IMR-90 (cell line): Measurements from ENCODE around the gene HNMT. TPM values are rescaled to one million over a fixed set of nuclear protein-coding genes. Genes with fewer than 3 reads are reported as not detected.

Experiments
- ATAC-seq: fragments of 200-7000 bp; cut with Tn5 transposase; 2 replicates; pipeline ENCODE4 v1.9.1; 2020; ENCODE audit warnings: low read depth, mild to moderate bottlenecking, moderate library complexity
- BruUV-seq: library from RNA; stranded (reverse); fragments of 400-500 nt; replicated peaks from 2 replicates; lab custom pipeline; 2021; lab: Mats Ljungman, UMichigan
- CTCF ChIA-PET: fragments of 300-600 bp; formaldehyde crosslinking; extraction: SDS; loops from one replicate; lab custom pipeline; 2021; ENCODE audit warnings: antibody characterized with exemption; lab: Yijun Ruan, JAX
- POLR2A ChIA-PET: fragments of 300-600 bp; sonication (Branson Sonifier 250); formaldehyde crosslinking; loops from one replicate; lab custom pipeline; 2022; ENCODE audit warnings: antibody characterized with exemption; ENCODE audit not compliant: unreplicated experiment; lab: Charles Lee
- DNase-seq: peaks from one replicate; pipeline ENCODE4 v3.0.0; 2013
- H2AFZ ChIP-seq: replicated peaks from 2 replicates; pipeline ENCODE3; 2013; ENCODE audit warnings: low read length, mild to moderate bottlenecking; ENCODE audit not compliant: poor library complexity
- H2AK5ac ChIP-seq: 2 replicates; pipeline ENCODE4 v1.6.1; 2013; ENCODE audit warnings: low read depth, low read length, inconsistent platforms
- H2AK9ac ChIP-seq: replicated peaks from 2 replicates; pipeline ENCODE3; 2013; ENCODE audit warnings: mild to moderate bottlenecking, low read depth, low read length, moderate library complexity; ENCODE audit not compliant: poor library complexity
- H2BK120ac ChIP-seq: 2 replicates; pipeline ENCODE4 v1.6.1; 2013; ENCODE audit warnings: low read depth, low read length, inconsistent platforms
- H2BK15ac ChIP-seq: 3 replicates; pipeline ENCODE4 v1.6.1; 2013; ENCODE audit warnings: low read depth, low read length, inconsistent platforms
- H2BK20ac ChIP-seq: 2 replicates; pipeline ENCODE4 v1.6.1; 2013; ENCODE audit warnings: low read depth, mild to moderate bottlenecking, inconsistent platforms, low read length, moderate library complexity
- H2BK5ac ChIP-seq: 2 replicates; pipeline ENCODE4 v1.6.1; 2013; ENCODE audit warnings: mild to moderate bottlenecking, low read depth, low read length, inconsistent platforms; ENCODE audit not compliant: poor library complexity, severe bottlenecking
- H3K14ac ChIP-seq: replicated peaks from 2 replicates; pipeline ENCODE4 v1.6.1; 2013; ENCODE audit warnings: low read depth, low read length, inconsistent platforms
- H3K18ac ChIP-seq: 2 replicates; pipeline ENCODE4 v1.6.1; 2013; ENCODE audit warnings: low read depth, low read length, control low read depth
- H3K23ac ChIP-seq: 2 replicates; pipeline ENCODE4 v1.6.1; 2013; ENCODE audit warnings: low read depth, low read length, inconsistent platforms
- H3K27ac ChIP-seq: 2 replicates; pipeline ENCODE4 v1.5.1; 2013; ENCODE audit warnings: mild to moderate bottlenecking, control low read depth, low read length; ENCODE audit not compliant: insufficient read depth
- H3K27me3 ChIP-seq: 2 replicates; pipeline ENCODE4 v1.6.1; 2013; ENCODE audit warnings: low read length; ENCODE audit not compliant: control insufficient read depth, insufficient read depth
- H3K36me3 ChIP-seq: 2 replicates; pipeline ENCODE4 v1.6.1; 2013; ENCODE audit warnings: low read length, mixed read lengths; ENCODE audit not compliant: control insufficient read depth, insufficient read depth
- H3K4ac ChIP-seq: 2 replicates; pipeline ENCODE4 v1.6.1; 2013; ENCODE audit warnings: low read depth, low read length, inconsistent platforms
- H3K4me1 ChIP-seq: 2 replicates; pipeline ENCODE4 v1.6.1; 2013; ENCODE audit warnings: low read length, mixed read lengths; ENCODE audit not compliant: control insufficient read depth, insufficient read depth
- H3K4me2 ChIP-seq: 2 replicates; pipeline ENCODE4 v1.6.1; 2013; ENCODE audit warnings: low read depth, mild to moderate bottlenecking, control low read depth, low read length, moderate library complexity
- H3K4me3 ChIP-seq: 2 replicates; pipeline ENCODE4 v1.5.1; 2013; ENCODE audit warnings: low read depth, mild to moderate bottlenecking, control low read depth, low read length, moderate library complexity; ENCODE audit not compliant: insufficient read depth
- H3K56ac ChIP-seq: 2 replicates; pipeline ENCODE4 v1.6.1; 2013; ENCODE audit warnings: low read length, inconsistent platforms; ENCODE audit not compliant: insufficient read depth; ENCODE audit errors: extremely low read depth
- H3K79me1 ChIP-seq, 2 experiments: 2 replicates each; pipeline ENCODE4 v1.6.1; 2013; ENCODE audit warnings: low read length in 2 of 2, inconsistent platforms in 1 of 2, low read depth in 1 of 2
- H3K9ac ChIP-seq: 2 replicates; pipeline ENCODE4 v1.6.1; 2013; ENCODE audit warnings: low read depth, low read length, control low read depth
- H3K9me1 ChIP-seq: 2 replicates; pipeline ENCODE4 v1.6.1; 2013; ENCODE audit warnings: low read length, inconsistent platforms; ENCODE audit not compliant: insufficient read depth
- H3K9me3 ChIP-seq: 2 replicates; pipeline ENCODE4 v1.6.1; 2013; ENCODE audit warnings: low read length; ENCODE audit not compliant: control insufficient read depth, insufficient read depth
- H4K20me1 ChIP-seq: 2 replicates; pipeline ENCODE4 v1.6.1; 2013; ENCODE audit warnings: low read length, inconsistent platforms; ENCODE audit not compliant: insufficient read depth
- H4K5ac ChIP-seq: 2 replicates; pipeline ENCODE4 v1.6.1; 2013; ENCODE audit warnings: mild to moderate bottlenecking, low read depth, low read length, control low read depth
- H4K8ac ChIP-seq, 2 experiments: 2 replicates each; pipeline ENCODE4 v1.6.1; 2013; ENCODE audit warnings: low read depth in 2 of 2, low read length in 2 of 2, control low read depth in 1 of 2, inconsistent platforms in 1 of 2
- H4K91ac ChIP-seq: 2 replicates; pipeline ENCODE4 v1.6.1; 2013; ENCODE audit warnings: low read depth, low read length, inconsistent platforms; ENCODE audit not compliant: insufficient read depth
- POLR2A ChIP-seq: IDR thresholded peaks from 2 replicates; pipeline ENCODE4 v1.6.1; 2012; ENCODE audit warnings: mild to moderate bottlenecking, low read depth, low read length
- SMC3 ChIP-seq: fragments of 150-350 bp; IDR thresholded peaks from 2 replicates; pipeline ENCODE4 v1.6.1; 2016; ENCODE audit warnings: low read depth, mild to moderate bottlenecking, antibody characterized with exemption, low read length, moderate library complexity
- WGBS, 2 experiments: methylation state at CpG; one replicate each; pipeline versions ENCODE4 v1.1.5 to v1.1.7; 2013; ENCODE audit warnings: missing lambda C conversion rate in 2 of 2; ENCODE audit not compliant: insufficient read length in 1 of 2; ENCODE audit errors: extremely low coverage in 2 of 2; 5-methylcytosine and 5-hydroxymethylcytosine counted together
- dilution Hi-C: fragments of 300-500 bp; cut with HindIII; formaldehyde crosslinking; loops from one replicate; pipeline ENCODE4 v1.14.3; 2018; ENCODE audit warnings: low sequenced_read_pairs; ENCODE audit not compliant: unreplicated experiment
- in situ Hi-C: fragments of 300-500 bp; cut with MboI; formaldehyde crosslinking; loops from 3 replicates; pipeline ENCODE4 v1.14.3; 2019; ENCODE audit warnings: low sequenced_read_pairs, inconsistent platforms, mixed read lengths
- intact Hi-C: fragments of 100-400 bp; cut with micrococcal nuclease; formaldehyde crosslinking; loops from 2 replicates; pipeline ENCODE4 v1.10.0; 2022
- polyA plus RNA-seq, 3 experiments: library from polyadenylated mRNA; depleted of rRNA; stranded (reverse); fragments of >200 nt; gene quantifications; 2 replicates each; pipeline ENCODE4 v1.2.3, GENCODE V29; 2012; ENCODE audit warnings: low replicate concordance in 1 of 3
- total RNA-seq: library from RNA; depleted of rRNA; stranded (reverse); fragments of >200 nt; gene quantifications from 2 replicates; pipeline ENCODE4 v1.2.3, GENCODE V29; 2012
- TF ChIP-seq, protein P1 (sequence below): fragments of 150-350 bp; IDR thresholded peaks from 2 replicates; pipeline ENCODE4 v1.6.1; 2017; ENCODE audit warnings: mild to moderate bottlenecking, antibody characterized with exemption, low read length, low read depth

HNMT gene
- total and polyA plus RNA-seq, 2 of the 4 experiments (the other 2 are of a cell fraction), result 6.4 to 14.2 TPM

DNA sequence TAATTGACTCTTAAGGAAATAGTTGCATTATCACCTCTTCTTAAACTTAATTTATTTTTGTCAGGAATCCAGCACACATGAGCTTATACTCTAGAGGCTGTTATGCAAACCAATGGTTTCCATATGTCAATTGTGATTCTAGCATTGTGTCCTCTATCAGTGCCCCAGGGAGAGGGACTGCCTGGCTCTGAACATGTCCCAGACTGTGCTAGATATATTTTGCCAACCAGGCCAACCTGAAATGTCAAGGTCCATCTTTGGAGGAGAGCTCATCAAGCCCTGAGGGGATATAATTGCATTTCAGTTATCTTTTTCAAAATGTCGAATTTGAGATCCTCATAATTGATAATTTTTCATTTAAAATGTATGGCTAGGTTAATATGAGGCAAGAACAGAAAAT, 34.2 kb downstream of the HNMT start:
- Histone ChIP-seq H3K23ac (no peak overlapping the region), H2AK5ac (no peak overlapping the region), H3K27ac (no peak overlapping the region), H3K4me2 (no peak overlapping the region), H3K27me3 (no peaks in the 10 kb centered on the region), H2BK15ac (no peak overlapping the region), H4K5ac (no peak overlapping the region), H3K18ac (no peak overlapping the region), H4K20me1 (no peaks in the 10 kb centered on the region), H3K9ac (no peak overlapping the region), H3K14ac (no peak overlapping the region), H3K79me1 (no peaks in the 10 kb centered on the region), H3K9me3 (no peaks in the 10 kb centered on the region), H4K91ac (no peak overlapping the region), H2AK9ac (no peak overlapping the region), H3K36me3 (peaks cover 3% of the 10 kb centered on the region; the same call in 1 of the 2 replicates), H2AFZ (no peak overlapping the region), H3K4ac (no peak overlapping the region), H4K8ac (no peak overlapping the region), H3K4me1 (no peaks in the 10 kb centered on the region), H2BK5ac (no peak overlapping the region), H2BK20ac (no peak overlapping the region), H3K4me3 (no peak overlapping the region), H2BK120ac (no peak overlapping the region), H3K9me1 (no peaks in the 10 kb centered on the region), H3K56ac (no peak overlapping the region)
- in situ Hi-C loops (no loop called here), dilution Hi-C loops (no loop called here), intact Hi-C loops (no loop called here)
- TF ChIP-seq POLR2A (no peak), SMC3 (no peak)
- TF ChIP-seq, protein P1, sequence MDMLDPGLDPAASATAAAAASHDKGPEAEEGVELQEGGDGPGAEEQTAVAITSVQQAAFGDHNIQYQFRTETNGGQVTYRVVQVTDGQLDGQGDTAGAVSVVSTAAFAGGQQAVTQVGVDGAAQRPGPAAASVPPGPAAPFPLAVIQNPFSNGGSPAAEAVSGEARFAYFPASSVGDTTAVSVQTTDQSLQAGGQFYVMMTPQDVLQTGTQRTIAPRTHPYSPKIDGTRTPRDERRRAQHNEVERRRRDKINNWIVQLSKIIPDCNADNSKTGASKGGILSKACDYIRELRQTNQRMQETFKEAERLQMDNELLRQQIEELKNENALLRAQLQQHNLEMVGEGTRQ, result no peak
- DNase-seq, result no peak
- no TSS peak for BruUV-seq
- ATAC-seq, result no peak
- CTCF ChIA-PET, result no interaction called here
- POLR2A ChIA-PET, result interaction anchor here (0.6 kb wide), 1 partner anchor 99 kb away, joined by 4 read pairs; no protein-coding TSS in a partner anchor
- no CpG with 5 or more reads among the region's 1 CpG for WGBS, 2 experiments
